Measurements from ENCODE around the gene TMSB10. TPM values are rescaled to one million over a fixed set of nuclear protein-coding genes. Genes with fewer than 3 reads are reported as not detected.
A peak's percentile ranks its signal among the peaks of the same experiment; 100 is the strongest.

Gene TMSB10
- total and polyA plus RNA-seq, 2 of the 13 experiments (the other 11 are each of a cell fraction or from before 2014, with no cell fraction given), result 665 to 708 TPM

- peak; percentile 58; the same call in 1 of the 2 replicates for TF ChIP-seq ZNF574 (CRISPR knock-in tag; IDR thresholded peaks at IDR 0.05)
- peak; percentile 82 for TF ChIP-seq ASH2L (IDR thresholded peaks at IDR 0.05; ENCODE audit: insufficient read length, low read depth, low read length)
- TF ChIP-seq PHF21A (CRISPR knock-in tag; IDR thresholded peaks at IDR 0.05), result peak; percentile 87
- no peak for TF ChIP-seq RBM22 (optimal IDR thresholded peaks at IDR 0.05; ENCODE audit: low read length)
- TF ChIP-seq, protein P1, sequence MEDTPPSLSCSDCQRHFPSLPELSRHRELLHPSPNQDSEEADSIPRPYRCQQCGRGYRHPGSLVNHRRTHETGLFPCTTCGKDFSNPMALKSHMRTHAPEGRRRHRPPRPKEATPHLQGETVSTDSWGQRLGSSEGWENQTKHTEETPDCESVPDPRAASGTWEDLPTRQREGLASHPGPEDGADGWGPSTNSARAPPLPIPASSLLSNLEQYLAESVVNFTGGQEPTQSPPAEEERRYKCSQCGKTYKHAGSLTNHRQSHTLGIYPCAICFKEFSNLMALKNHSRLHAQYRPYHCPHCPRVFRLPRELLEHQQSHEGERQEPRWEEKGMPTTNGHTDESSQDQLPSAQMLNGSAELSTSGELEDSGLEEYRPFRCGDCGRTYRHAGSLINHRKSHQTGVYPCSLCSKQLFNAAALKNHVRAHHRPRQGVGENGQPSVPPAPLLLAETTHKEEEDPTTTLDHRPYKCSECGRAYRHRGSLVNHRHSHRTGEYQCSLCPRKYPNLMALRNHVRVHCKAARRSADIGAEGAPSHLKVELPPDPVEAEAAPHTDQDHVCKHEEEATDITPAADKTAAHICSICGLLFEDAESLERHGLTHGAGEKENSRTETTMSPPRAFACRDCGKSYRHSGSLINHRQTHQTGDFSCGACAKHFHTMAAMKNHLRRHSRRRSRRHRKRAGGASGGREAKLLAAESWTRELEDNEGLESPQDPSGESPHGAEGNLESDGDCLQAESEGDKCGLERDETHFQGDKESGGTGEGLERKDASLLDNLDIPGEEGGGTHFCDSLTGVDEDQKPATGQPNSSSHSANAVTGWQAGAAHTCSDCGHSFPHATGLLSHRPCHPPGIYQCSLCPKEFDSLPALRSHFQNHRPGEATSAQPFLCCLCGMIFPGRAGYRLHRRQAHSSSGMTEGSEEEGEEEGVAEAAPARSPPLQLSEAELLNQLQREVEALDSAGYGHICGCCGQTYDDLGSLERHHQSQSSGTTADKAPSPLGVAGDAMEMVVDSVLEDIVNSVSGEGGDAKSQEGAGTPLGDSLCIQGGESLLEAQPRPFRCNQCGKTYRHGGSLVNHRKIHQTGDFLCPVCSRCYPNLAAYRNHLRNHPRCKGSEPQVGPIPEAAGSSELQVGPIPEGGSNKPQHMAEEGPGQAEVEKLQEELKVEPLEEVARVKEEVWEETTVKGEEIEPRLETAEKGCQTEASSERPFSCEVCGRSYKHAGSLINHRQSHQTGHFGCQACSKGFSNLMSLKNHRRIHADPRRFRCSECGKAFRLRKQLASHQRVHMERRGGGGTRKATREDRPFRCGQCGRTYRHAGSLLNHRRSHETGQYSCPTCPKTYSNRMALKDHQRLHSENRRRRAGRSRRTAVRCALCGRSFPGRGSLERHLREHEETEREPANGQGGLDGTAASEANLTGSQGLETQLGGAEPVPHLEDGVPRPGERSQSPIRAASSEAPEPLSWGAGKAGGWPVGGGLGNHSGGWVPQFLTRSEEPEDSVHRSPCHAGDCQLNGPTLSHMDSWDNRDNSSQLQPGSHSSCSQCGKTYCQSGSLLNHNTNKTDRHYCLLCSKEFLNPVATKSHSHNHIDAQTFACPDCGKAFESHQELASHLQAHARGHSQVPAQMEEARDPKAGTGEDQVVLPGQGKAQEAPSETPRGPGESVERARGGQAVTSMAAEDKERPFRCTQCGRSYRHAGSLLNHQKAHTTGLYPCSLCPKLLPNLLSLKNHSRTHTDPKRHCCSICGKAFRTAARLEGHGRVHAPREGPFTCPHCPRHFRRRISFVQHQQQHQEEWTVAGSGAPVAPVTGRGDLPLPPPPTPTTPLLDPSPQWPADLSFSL (CRISPR knock-in tag; IDR thresholded peaks at IDR 0.05), result no peak
- TF ChIP-seq STAT5B (CRISPR knock-in tag; IDR thresholded peaks at IDR 0.05), result 0 out of 2 replicates have a peak, but pooled peaks have one; percentile 23
- no peak for TF ChIP-seq ZNF496 (CRISPR knock-in tag; IDR thresholded peaks at IDR 0.05; ENCODE audit: insufficient replicate concordance)
- peak; percentile 66; the same call in 1 of the 2 replicates for TF ChIP-seq SMYD3 (CRISPR knock-in tag; IDR thresholded peaks at IDR 0.05)
- TF ChIP-seq, protein P2, sequence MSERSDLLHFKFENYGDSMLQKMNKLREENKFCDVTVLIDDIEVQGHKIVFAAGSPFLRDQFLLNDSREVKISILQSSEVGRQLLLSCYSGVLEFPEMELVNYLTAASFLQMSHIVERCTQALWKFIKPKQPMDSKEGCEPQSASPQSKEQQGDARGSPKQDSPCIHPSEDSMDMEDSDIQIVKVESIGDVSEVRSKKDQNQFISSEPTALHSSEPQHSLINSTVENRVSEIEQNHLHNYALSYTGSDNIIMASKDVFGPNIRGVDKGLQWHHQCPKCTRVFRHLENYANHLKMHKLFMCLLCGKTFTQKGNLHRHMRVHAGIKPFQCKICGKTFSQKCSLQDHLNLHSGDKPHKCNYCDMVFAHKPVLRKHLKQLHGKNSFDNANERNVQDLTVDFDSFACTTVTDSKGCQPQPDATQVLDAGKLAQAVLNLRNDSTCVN (CRISPR knock-in tag; IDR thresholded peaks at IDR 0.05; ENCODE audit: borderline replicate concordance), result 0 out of 2 replicates have a peak, but pooled peaks have one; percentile 37
- TF ChIP-seq, protein P3, sequence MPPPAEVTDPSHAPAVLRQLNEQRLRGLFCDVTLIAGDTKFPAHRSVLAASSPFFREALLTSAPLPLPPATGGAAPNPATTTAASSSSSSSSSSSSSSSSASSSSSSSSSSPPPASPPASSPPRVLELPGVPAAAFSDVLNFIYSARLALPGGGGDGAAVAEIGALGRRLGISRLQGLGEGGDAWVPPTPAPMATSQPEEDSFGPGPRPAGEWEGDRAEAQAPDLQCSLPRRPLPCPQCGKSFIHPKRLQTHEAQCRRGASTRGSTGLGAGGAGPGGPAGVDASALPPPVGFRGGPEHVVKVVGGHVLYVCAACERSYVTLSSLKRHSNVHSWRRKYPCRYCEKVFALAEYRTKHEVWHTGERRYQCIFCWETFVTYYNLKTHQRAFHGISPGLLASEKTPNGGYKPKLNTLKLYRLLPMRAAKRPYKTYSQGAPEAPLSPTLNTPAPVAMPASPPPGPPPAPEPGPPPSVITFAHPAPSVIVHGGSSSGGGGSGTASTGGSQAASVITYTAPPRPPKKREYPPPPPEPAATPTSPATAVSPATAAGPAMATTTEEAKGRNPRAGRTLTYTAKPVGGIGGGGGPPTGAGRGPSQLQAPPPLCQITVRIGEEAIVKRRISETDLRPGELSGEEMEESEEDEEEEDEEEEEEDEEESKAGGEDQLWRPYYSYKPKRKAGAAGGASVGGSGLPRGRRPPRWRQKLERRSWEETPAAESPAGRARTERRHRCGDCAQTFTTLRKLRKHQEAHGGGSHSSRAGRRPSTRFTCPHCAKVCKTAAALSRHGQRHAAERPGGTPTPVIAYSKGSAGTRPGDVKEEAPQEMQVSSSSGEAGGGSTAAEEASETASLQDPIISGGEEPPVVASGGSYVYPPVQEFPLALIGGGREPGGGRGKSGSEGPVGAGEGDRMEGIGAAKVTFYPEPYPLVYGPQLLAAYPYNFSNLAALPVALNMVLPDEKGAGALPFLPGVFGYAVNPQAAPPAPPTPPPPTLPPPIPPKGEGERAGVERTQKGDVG (CRISPR knock-in tag; IDR thresholded peaks at IDR 0.05; ENCODE audit: borderline replicate concordance), result no peak
- TF ChIP-seq HOXA7 (CRISPR knock-in tag; IDR thresholded peaks at IDR 0.05), result no peak
- TF ChIP-seq SAFB2 (CRISPR knock-in tag; IDR thresholded peaks at IDR 0.05; ENCODE audit: borderline replicate concordance, low read depth), result peak; percentile 87
Observed at GRCh38 chr2:84946204-84947009, 41.0 kb downstream of the TMSB10 start (continued).

Measured in HepG2 (cell line).